Measurements from ENCODE around the gene OGFOD2.

The OGFOD2 gene

GRCh38 chr12:123027726-123028445 is 52.8 kb downstream of the OGFOD2 start:
- Histone ChIP-seq H3K9ac (ENCODE audit: low read length in 5 of 5) (no peak overlapping the region), H3K27me3 (ENCODE audit: control insufficient read depth in 5 of 5, insufficient read depth in 4 of 5, low read length in 5 of 5) (no peaks in the 10 kb centered on the region), H3K4me1 (ENCODE audit: control insufficient read depth in 5 of 5, insufficient read depth in 5 of 5, low read length in 5 of 5) (no peaks in the 10 kb centered on the region), H3K4me3 (ENCODE audit: low read depth in 1 of 5, low read length in 5 of 5) (no peak overlapping the region), H3K36me3 (ENCODE audit: control insufficient read depth in 5 of 5, insufficient read depth in 5 of 5, low read length in 5 of 5) (peaks cover 0 to 50% (median 26%) of the 10 kb centered on the region in 5 donors), H3K27ac (ENCODE audit: low read depth, low read length) (no peak overlapping the region), H3K9me3 (ENCODE audit: control insufficient read depth in 5 of 5, low read length in 5 of 5) (no peaks in the 10 kb centered on the region)

DNA sequence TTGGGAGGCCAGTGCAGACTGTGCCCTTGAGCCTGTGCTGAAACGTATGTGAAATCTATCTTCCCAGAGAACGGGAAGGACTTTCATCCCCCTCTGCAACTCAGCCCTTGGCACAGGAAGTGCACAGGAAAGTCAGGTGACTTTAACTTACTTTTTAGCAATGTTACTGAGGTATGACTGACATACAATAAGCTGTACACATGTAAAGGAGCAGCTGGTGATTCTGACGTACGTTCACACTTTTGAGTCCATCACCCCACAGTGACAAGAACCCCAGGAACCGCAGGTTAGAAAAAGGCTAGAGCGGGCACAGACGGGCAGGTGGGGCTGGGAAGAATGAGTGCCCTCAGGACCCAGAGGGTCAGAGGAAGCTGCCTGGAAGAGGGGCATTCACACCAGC is 53.4 kb downstream of the OGFOD2 start:
- Histone ChIP-seq H3K36me3 (ENCODE audit: control insufficient read depth in 5 of 5, insufficient read depth in 5 of 5, low read length in 5 of 5) (peaks cover 0 to 56% (median 29%) of the 10 kb centered on the region in 5 donors), H3K27me3 (ENCODE audit: control insufficient read depth in 5 of 5, insufficient read depth in 4 of 5, low read length in 5 of 5) (no peaks in the 10 kb centered on the region), H3K27ac (ENCODE audit: low read depth, low read length) (no peak overlapping the region), H3K4me3 (ENCODE audit: low read depth in 1 of 5, low read length in 5 of 5) (no peak overlapping the region), H3K4me1 (ENCODE audit: control insufficient read depth in 5 of 5, insufficient read depth in 5 of 5, low read length in 5 of 5) (peaks cover 0 to 1% (median 0%) of the 10 kb centered on the region in 5 donors), H3K9ac (ENCODE audit: low read length in 5 of 5) (no peak overlapping the region), H3K9me3 (ENCODE audit: control insufficient read depth in 5 of 5, low read length in 5 of 5) (no peaks in the 10 kb centered on the region)

DNA sequence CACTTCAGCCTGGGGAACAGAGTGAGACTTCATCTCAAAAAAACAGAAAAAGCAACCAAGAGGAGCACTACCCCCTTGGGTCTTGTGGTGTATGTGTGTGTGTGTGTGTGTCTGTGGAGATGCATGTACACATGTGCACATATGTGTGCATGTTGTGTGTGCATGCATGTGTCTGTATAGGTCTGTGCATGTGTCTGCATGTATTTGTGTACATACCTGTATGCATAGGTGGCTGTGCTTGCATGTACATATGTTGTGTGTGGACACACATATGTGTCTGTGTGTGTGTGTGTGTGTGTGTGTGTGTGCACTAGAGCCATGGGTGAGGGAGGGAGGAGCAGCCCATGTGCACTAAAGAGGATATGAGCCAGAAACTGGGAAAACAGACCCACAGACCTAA is 54.5 kb downstream of the OGFOD2 start:
- peaks cover under 1 to 11% (median 5%) of the 10 kb centered on the region in 5 donors for H3K4me1 ChIP-seq (ENCODE audit: control insufficient read depth in 5 of 5, insufficient read depth in 5 of 5, low read length in 5 of 5)
- H3K4me3 ChIP-seq (ENCODE audit: low read depth in 1 of 5, low read length in 5 of 5) = no peak overlapping the region
- peaks cover 0 to 62% (median 36%) of the 10 kb centered on the region in 5 donors for H3K36me3 ChIP-seq (ENCODE audit: control insufficient read depth in 5 of 5, insufficient read depth in 5 of 5, low read length in 5 of 5)
- no peaks in the 10 kb centered on the region for H3K9me3 ChIP-seq (ENCODE audit: control insufficient read depth in 5 of 5, low read length in 5 of 5)
- H3K27ac ChIP-seq (ENCODE audit: low read depth, low read length) = no peak overlapping the region
- no peak overlapping the region for H3K9ac ChIP-seq (ENCODE audit: low read length in 5 of 5)
- H3K27me3 ChIP-seq (ENCODE audit: control insufficient read depth in 5 of 5, insufficient read depth in 4 of 5, low read length in 5 of 5) = no peaks in the 10 kb centered on the region
